ENCODE data around the gene AIP. TPM values are rescaled to one million over a fixed set of nuclear protein-coding genes. Genes with fewer than 3 reads are reported as not detected.

AIP gene
- total RNA-seq, 1 experiment from 2014 or later: 110 TPM

GRCh38 chr11:67514116-67514515 lies 31.3 kb downstream of the AIP start:
- Mint-ChIP-seq H3K9me3 (ENCODE audit: unreplicated experiment) (no peaks in the 10 kb centered on the region), H3K4me3 (ENCODE audit: unreplicated experiment) (no peak overlapping the region), H3K4me1 (ENCODE audit: low read depth, unreplicated experiment) (peaks cover 34% of the 10 kb centered on the region), H3K27me3 (ENCODE audit: insufficient read depth, unreplicated experiment) (no peaks in the 10 kb centered on the region), H3K36me3 (ENCODE audit: insufficient read depth, unreplicated experiment) (peaks cover 19% of the 10 kb centered on the region), H3K27ac (ENCODE audit: unreplicated experiment) (peak overlapping the region; percentile 25)
- BruUV-seq (replicated peaks): no TSS peak
- ChIA-PET POLR2A (no interaction called here), CTCF (no interaction called here)
- H3K36me3 ChIP-seq (ENCODE audit: control insufficient read depth, insufficient read depth, low read length): no peaks in the 10 kb centered on the region
- no peak for DNase-seq
- H3K27me3 ChIP-seq (replicated peaks; ENCODE audit: control insufficient read depth, insufficient read depth, low read length): no peaks in the 10 kb centered on the region
- intact Hi-C loops (cut with micrococcal nuclease; ENCODE audit: unreplicated experiment): no loop called here
- H3K4me3 ChIP-seq (ENCODE audit: low read depth, low read length): no peak overlapping the region
- TF ChIP-seq CTCF (IDR thresholded peaks at IDR 0.05; ENCODE audit: insufficient read depth in 1 of 2, low read depth in 1 of 2, low read length in 1 of 2, severe bottlenecking in 1 of 2, unreplicated experiment in 1 of 2): no peak
- peaks cover 33% of the 10 kb centered on the region for H3K4me1 ChIP-seq
- no peaks in the 10 kb centered on the region for H3K9me3 ChIP-seq

DNA sequence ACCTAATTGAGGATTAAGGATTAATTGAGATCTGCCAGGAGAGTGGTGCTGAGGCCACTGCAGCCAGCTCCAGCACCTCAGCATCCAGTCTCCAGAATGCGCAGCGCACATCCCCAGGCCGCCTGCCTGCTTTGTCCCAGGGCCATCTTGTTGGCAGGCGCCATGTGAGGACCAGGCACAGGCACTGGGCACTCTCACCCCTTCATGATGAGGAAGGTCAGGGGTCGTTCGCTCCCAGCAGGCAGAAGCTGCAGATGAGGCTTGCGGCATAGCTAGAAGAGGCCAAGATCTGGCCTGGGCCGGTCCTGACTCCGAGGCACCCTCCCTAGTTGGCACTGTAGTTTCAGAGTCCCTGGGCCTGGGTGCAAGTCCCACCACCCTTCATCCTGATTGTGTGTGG lies 34.0 kb downstream of the AIP start:
- Histone ChIP-seq H3K4me1 (peaks cover 6% of the 10 kb centered on the region), H3K4me3 (ENCODE audit: low read depth, low read length) (no peak overlapping the region), H3K9me3 (no peaks in the 10 kb centered on the region), H3K27me3 (replicated peaks; ENCODE audit: control insufficient read depth, insufficient read depth, low read length) (no peaks in the 10 kb centered on the region), H3K36me3 (ENCODE audit: control insufficient read depth, insufficient read depth, low read length) (no peaks in the 10 kb centered on the region)
- H3K4me1 Mint-ChIP-seq (ENCODE audit: low read depth, unreplicated experiment): peaks cover 9% of the 10 kb centered on the region
- no peaks in the 10 kb centered on the region for H3K9me3 Mint-ChIP-seq (ENCODE audit: unreplicated experiment)
- ChIA-PET POLR2A (no interaction called here), CTCF (no interaction called here)
- H3K36me3 Mint-ChIP-seq (ENCODE audit: insufficient read depth, unreplicated experiment): no peaks in the 10 kb centered on the region
- no TSS peak for BruUV-seq (replicated peaks)
- H3K27me3 Mint-ChIP-seq (ENCODE audit: insufficient read depth, unreplicated experiment): no peaks in the 10 kb centered on the region
- no peak for DNase-seq
- intact Hi-C loops (cut with micrococcal nuclease; ENCODE audit: unreplicated experiment): no loop called here
- H3K4me3 Mint-ChIP-seq (ENCODE audit: unreplicated experiment): no peak overlapping the region
- TF ChIP-seq CTCF (IDR thresholded peaks at IDR 0.05; ENCODE audit: insufficient read depth in 1 of 2, low read depth in 1 of 2, low read length in 1 of 2, severe bottlenecking in 1 of 2, unreplicated experiment in 1 of 2): no peak
- H3K27ac Mint-ChIP-seq (ENCODE audit: unreplicated experiment): no peak overlapping the region

DNA sequence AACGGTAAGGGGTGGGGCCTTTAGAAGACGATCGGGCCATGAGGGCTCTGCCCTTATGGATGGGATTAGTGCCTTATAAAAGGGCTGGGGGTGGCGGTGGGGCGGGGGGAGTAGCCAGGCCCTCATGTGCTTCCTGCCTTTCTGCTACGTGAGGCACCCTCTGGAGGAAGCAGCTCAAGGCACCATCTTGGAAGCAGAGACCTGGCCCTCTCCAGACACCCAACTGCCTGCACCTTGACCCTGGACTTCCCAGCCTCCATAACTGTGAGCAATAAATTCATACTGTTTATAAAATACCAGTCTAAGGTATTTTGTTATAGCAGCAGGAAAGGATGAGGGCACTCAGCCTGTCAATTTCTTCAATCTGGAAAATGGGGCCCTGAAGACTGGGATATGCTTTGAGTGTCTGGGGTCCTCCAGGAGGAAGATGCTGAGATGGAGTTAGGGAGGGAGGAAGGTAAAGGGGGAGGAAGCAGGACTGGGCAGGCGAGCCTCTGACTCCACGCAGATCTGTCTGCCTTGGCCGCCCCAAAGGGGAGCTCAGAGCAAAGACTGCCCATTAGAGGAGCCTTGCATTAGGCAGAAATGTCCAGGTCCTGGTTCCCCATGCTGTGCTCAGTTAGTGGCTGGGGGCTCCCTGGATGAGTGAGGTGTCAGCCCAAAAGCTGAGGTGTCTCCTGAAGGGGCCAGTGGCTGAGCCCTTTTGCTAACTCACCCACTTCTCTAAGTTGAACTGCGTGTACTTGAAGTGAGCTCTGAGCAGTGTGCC lies 35.1 kb downstream of the AIP start:
- ChIA-PET CTCF (no interaction called here), POLR2A (interaction anchor here (0.9 kb wide), 1 partner anchor 66 kb away, joined by 5 read pairs; the partner anchor contains the start of gene GSTP1)
- Mint-ChIP-seq H3K4me1 (ENCODE audit: low read depth, unreplicated experiment) (peaks cover 9% of the 10 kb centered on the region), H3K27me3 (ENCODE audit: insufficient read depth, unreplicated experiment) (no peaks in the 10 kb centered on the region), H3K36me3 (ENCODE audit: insufficient read depth, unreplicated experiment) (no peaks in the 10 kb centered on the region), H3K9me3 (ENCODE audit: unreplicated experiment) (no peaks in the 10 kb centered on the region), H3K4me3 (ENCODE audit: unreplicated experiment) (no peak overlapping the region), H3K27ac (ENCODE audit: unreplicated experiment) (no peak overlapping the region)
- H3K36me3 ChIP-seq (ENCODE audit: control insufficient read depth, insufficient read depth, low read length): no peaks in the 10 kb centered on the region
- no peaks in the 10 kb centered on the region for H3K27me3 ChIP-seq (replicated peaks; ENCODE audit: control insufficient read depth, insufficient read depth, low read length)
- H3K9me3 ChIP-seq: no peaks in the 10 kb centered on the region
- no TSS peak for BruUV-seq (replicated peaks)
- intact Hi-C loops (cut with micrococcal nuclease; ENCODE audit: unreplicated experiment): no loop called here
- no peak for TF ChIP-seq CTCF (IDR thresholded peaks at IDR 0.05; ENCODE audit: insufficient read depth in 1 of 2, low read depth in 1 of 2, low read length in 1 of 2, severe bottlenecking in 1 of 2, unreplicated experiment in 1 of 2)
- H3K4me1 ChIP-seq: no peaks in the 10 kb centered on the region; the same call in 1 of the 2 replicates
- no peak overlapping the region for H3K4me3 ChIP-seq (ENCODE audit: low read depth, low read length)
- DNase-seq: no peak
